SU-DHL-6 (cell line): ENCODE measurements around the gene OR10AG1.

ENCODE experiments used
- EZH2phosphoT487 ChIP-seq: fragments of 200-600 bp; sonication (generic), shearing (Covaris generic); conservative IDR thresholded peaks from 2 replicates; pipeline ENCODE4 v1.6.1; 2018; ENCODE audit warnings: mild to moderate bottlenecking, antibody characterized with exemption, low read length, moderate library complexity, mixed read lengths
- TF ChIP-seq, protein P1 (sequence below): fragments of 200-600 bp; sonication (generic); IDR thresholded peaks from one replicate; pipeline ENCODE4 v1.5.1; 2017; ENCODE audit warnings: antibody characterized with exemption, mild to moderate bottlenecking, low read length, moderate library complexity; ENCODE audit not compliant: insufficient read depth, poor library complexity, severe bottlenecking

DNA sequence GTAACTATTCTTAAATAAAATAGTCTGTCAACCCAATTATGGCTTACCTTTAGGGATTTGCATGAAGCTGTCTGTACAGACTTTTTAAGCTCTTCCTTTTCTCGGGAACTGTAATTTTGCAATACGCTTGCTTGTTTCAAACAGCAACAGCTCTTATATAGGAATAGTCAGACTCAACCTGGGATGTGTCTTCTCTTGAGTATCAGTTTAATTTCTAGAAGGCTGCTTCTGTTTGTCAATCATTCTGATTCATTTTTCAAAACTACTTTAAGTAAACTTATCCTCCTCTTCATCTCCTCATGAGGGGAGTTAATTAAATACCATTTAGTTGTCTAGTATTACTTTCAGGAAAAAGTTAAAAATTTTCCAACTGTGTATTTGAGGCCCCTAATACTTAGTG, at the start of gene OR10AG1:
- TF ChIP-seq, protein P1, sequence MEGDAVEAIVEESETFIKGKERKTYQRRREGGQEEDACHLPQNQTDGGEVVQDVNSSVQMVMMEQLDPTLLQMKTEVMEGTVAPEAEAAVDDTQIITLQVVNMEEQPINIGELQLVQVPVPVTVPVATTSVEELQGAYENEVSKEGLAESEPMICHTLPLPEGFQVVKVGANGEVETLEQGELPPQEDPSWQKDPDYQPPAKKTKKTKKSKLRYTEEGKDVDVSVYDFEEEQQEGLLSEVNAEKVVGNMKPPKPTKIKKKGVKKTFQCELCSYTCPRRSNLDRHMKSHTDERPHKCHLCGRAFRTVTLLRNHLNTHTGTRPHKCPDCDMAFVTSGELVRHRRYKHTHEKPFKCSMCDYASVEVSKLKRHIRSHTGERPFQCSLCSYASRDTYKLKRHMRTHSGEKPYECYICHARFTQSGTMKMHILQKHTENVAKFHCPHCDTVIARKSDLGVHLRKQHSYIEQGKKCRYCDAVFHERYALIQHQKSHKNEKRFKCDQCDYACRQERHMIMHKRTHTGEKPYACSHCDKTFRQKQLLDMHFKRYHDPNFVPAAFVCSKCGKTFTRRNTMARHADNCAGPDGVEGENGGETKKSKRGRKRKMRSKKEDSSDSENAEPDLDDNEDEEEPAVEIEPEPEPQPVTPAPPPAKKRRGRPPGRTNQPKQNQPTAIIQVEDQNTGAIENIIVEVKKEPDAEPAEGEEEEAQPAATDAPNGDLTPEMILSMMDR, result no peak
- no peak for TF ChIP-seq EZH2phosphoT487
